Neural cell (in vitro differentiated cells): ENCODE data around the gene GNB1. TPM values are rescaled to one million over a fixed set of nuclear protein-coding genes. Genes with fewer than 3 reads are reported as not detected.

Source experiments
- H2AFZ ChIP-seq: fragments of 200-600, 300-800 bp; sonication (generic), shearing (Covaris generic); 2 replicates; pipeline ENCODE4 v1.6.0; 2014; ENCODE audit warnings: low read depth, mild to moderate bottlenecking, antibody characterized with exemption, low read length, moderate library complexity
- H3F3A ChIP-seq: fragments of 200-600 bp; shearing (Covaris generic); 2 replicates; pipeline ENCODE4 v1.6.1; 2016; ENCODE audit warnings: mild to moderate bottlenecking, moderate library complexity, mixed read lengths, antibody characterized with exemption, low read length; ENCODE audit not compliant: insufficient read depth, poor library complexity, severe bottlenecking
- H3K27ac ChIP-seq: fragments of 200-600, 300-800 bp; sonication (generic), shearing (Covaris generic); 2 replicates; pipeline ENCODE4 v1.5.1; 2014; ENCODE audit warnings: mild to moderate bottlenecking, low read length, moderate library complexity
- H3K27me3 ChIP-seq: fragments of 300-800, 200-600 bp; sonication (generic), shearing (Covaris generic); 2 replicates; pipeline ENCODE4 v1.6.0; 2014; ENCODE audit warnings: mild to moderate bottlenecking, low read depth, low read length, moderate library complexity; ENCODE audit not compliant: insufficient read depth
- H3K36me3 ChIP-seq: fragments of 300-800, 200-600 bp; sonication (generic), shearing (Covaris generic); 2 replicates; pipeline ENCODE4 v1.5.1; 2014; ENCODE audit warnings: mild to moderate bottlenecking, antibody characterized with exemption, low read length, moderate library complexity; ENCODE audit not compliant: insufficient read depth
- H3K4me2 ChIP-seq: fragments of 300-800, 200-600 bp; sonication (generic), shearing (Covaris generic); 2 replicates; pipeline ENCODE4 v1.6.0; 2014; ENCODE audit warnings: mild to moderate bottlenecking, low read length
- H3K4me3 ChIP-seq: fragments of 300-800, 200-600 bp; sonication (generic), shearing (Covaris generic); 2 replicates; pipeline ENCODE4 v1.5.1; 2014; ENCODE audit warnings: mild to moderate bottlenecking, low read length, moderate library complexity
- H3K79me2 ChIP-seq: fragments of 200-600 bp; shearing (Covaris generic); replicated peaks from 2 replicates; pipeline ENCODE4 v1.6.0; 2014; ENCODE audit warnings: mild to moderate bottlenecking, low read length, moderate library complexity; ENCODE audit not compliant: insufficient read depth
- H3K9ac ChIP-seq: fragments of 300-800, 200-600 bp; sonication (generic), shearing (Covaris generic); 2 replicates; pipeline ENCODE4 v1.6.1; 2016; ENCODE audit warnings: mild to moderate bottlenecking, low read length, mixed read lengths
- H3K9me2 ChIP-seq: fragments of 200-600 bp; shearing (Covaris generic); 2 replicates; pipeline ENCODE4 v1.6.1; 2016; ENCODE audit warnings: mild to moderate bottlenecking, low read length, mixed read lengths; ENCODE audit not compliant: insufficient read depth
- H3K9me3 ChIP-seq: fragments of 200-600, 300-800 bp; sonication (generic), shearing (Covaris generic); 2 replicates; pipeline ENCODE4 v1.6.1; 2016; ENCODE audit warnings: mild to moderate bottlenecking, mixed run types, low read length, moderate library complexity, mixed read lengths
- H4K20me1 ChIP-seq: fragments of 200-600 bp; shearing (Covaris generic); 2 replicates; pipeline ENCODE4 v1.6.1; 2016; ENCODE audit warnings: mild to moderate bottlenecking, mixed run types; ENCODE audit not compliant: insufficient read depth
- CTCF ChIP-seq: fragments of 450-650 bp; IDR thresholded peaks from 2 replicates; pipeline ENCODE4 v1.5.1; 2014; ENCODE audit warnings: antibody characterized with exemption, mild to moderate bottlenecking, moderate library complexity; ENCODE audit not compliant: poor library complexity, severe bottlenecking
- EP300 ChIP-seq: fragments of 450-650 bp; conservative IDR thresholded peaks from 2 replicates; pipeline ENCODE4 v1.6.1; 2014; ENCODE audit warnings: antibody characterized with exemption, mild to moderate bottlenecking, moderate library complexity; ENCODE audit not compliant: poor library complexity, severe bottlenecking
- EZH2 ChIP-seq: fragments of 200-600, 300-800 bp; shearing (Covaris generic), sonication (generic); IDR thresholded peaks from 2 replicates; pipeline ENCODE4 v1.6.1; 2014; ENCODE audit warnings: antibody characterized with exemption, low read length, borderline replicate concordance, mild to moderate bottlenecking; ENCODE audit not compliant: insufficient read depth, poor library complexity, severe bottlenecking
- MXI1 ChIP-seq: fragments of 450-650 bp; conservative IDR thresholded peaks from 2 replicates; pipeline ENCODE4 v1.6.1; 2014; ENCODE audit warnings: antibody characterized with exemption, mild to moderate bottlenecking; ENCODE audit not compliant: poor library complexity, severe bottlenecking
- POLR2AphosphoS5 ChIP-seq: IDR thresholded peaks from 2 replicates; pipeline ENCODE4 v1.6.1; 2012
- RAD21 ChIP-seq: fragments of 450-650 bp; conservative IDR thresholded peaks from 2 replicates; pipeline ENCODE4 v1.6.1; 2014; ENCODE audit warnings: antibody characterized with exemption, mild to moderate bottlenecking, moderate library complexity
- REST ChIP-seq: IDR thresholded peaks from 2 replicates; pipeline ENCODE4 v1.6.1; 2012; ENCODE audit warnings: borderline replicate concordance
- SMC3 ChIP-seq: fragments of 450-650 bp; conservative IDR thresholded peaks from 2 replicates; pipeline ENCODE4 v1.6.1; 2014; ENCODE audit warnings: antibody characterized with exemption, mild to moderate bottlenecking, moderate library complexity; ENCODE audit not compliant: poor library complexity
- TAF1 ChIP-seq: IDR thresholded peaks from 2 replicates; pipeline ENCODE4 v1.6.1; 2012; ENCODE audit warnings: low read depth
- polyA plus RNA-seq: library from polyadenylated mRNA; depleted of rRNA; stranded (reverse); fragments of >200 nt; gene quantifications from 2 replicates; pipeline ENCODE4 v1.2.3, GENCODE V29; 2014

GNB1 gene
- polyA plus RNA-seq, 1 donor from 2014 or later, result 325 TPM

DNA sequence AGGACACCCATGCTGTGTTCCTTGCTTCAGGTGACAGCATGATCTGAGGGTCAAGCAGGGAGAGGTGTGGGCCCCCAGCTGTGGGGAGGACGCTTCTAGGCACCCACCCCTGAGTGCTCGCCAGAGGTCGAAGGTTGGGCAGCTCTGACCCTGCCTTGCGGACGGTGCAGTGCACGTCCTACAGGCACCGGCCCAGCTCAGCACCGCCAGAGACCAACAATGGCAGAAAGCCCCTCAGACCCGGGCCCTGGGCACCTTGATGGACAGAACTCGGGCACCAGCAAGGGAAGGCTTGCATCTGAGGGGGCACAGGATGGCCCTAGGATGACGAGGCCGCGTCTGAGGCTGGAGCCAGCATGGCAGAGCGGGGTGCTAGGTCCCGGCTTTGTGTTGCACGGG, 137.3 kb downstream of the GNB1 start:
- Histone ChIP-seq H3K9ac (no peak overlapping the region), H2AFZ (no peak overlapping the region), H3K27ac (no peak overlapping the region), H3K36me3 (no peaks in the 10 kb centered on the region), H3K9me3 (no peaks in the 10 kb centered on the region), H4K20me1 (no peaks in the 10 kb centered on the region), H3K79me2 (no peaks in the 10 kb centered on the region), H3K4me3 (no peak overlapping the region), H3K27me3 (no peaks in the 10 kb centered on the region), H3F3A (no peaks in the 10 kb centered on the region), H3K4me2 (no peak overlapping the region), H3K9me2 (no peaks in the 10 kb centered on the region)
- TF ChIP-seq MXI1 (no peak), CTCF (no peak), SMC3 (no peak), POLR2AphosphoS5 (no peak), REST (no peak), EZH2 (no peak), RAD21 (no peak), TAF1 (no peak)

GRCh38 chr1:1752636-1753606, 138.0 kb downstream of the GNB1 start:
- H3K36me3 ChIP-seq, result no peaks in the 10 kb centered on the region

More at GRCh38 chr1:1752636-1753606, 138.0 kb downstream of the GNB1 start:
- H3K27ac ChIP-seq, result no peak overlapping the region
- H3K9me3 ChIP-seq, result no peaks in the 10 kb centered on the region
- no peaks in the 10 kb centered on the region for H3F3A ChIP-seq
- no peak overlapping the region for H3K4me3 ChIP-seq
- no peak overlapping the region for H3K4me2 ChIP-seq
- no peak overlapping the region for H2AFZ ChIP-seq
- no peaks in the 10 kb centered on the region for H3K9me2 ChIP-seq
- no peak overlapping the region for H3K9ac ChIP-seq
- no peaks in the 10 kb centered on the region for H3K79me2 ChIP-seq
- H4K20me1 ChIP-seq, result no peaks in the 10 kb centered on the region
- TF ChIP-seq EP300, result no peak
- TF ChIP-seq POLR2AphosphoS5, result no peak
- no peak for TF ChIP-seq TAF1
- no peak for TF ChIP-seq EZH2
- no peak for TF ChIP-seq SMC3
- TF ChIP-seq MXI1, result no peak
- TF ChIP-seq REST, result no peak
- no peak for TF ChIP-seq CTCF
- TF ChIP-seq RAD21, result no peak
- H3K27me3 ChIP-seq, result no peaks in the 10 kb centered on the region
